Neural crest cell (in vitro differentiated cells): ENCODE data around the gene KAT6B. TPM values are rescaled to one million over a fixed set of nuclear protein-coding genes. Genes with fewer than 3 reads are reported as not detected.

Experiments used
- DNase-seq: peaks from one replicate; pipeline ENCODE4 v3.0.0; 2021; ENCODE audit warnings: low read depth, mixed read lengths, low spot score
- H3K27ac Mint-ChIP-seq: one replicate; pipeline ENCODE4 v1.8.0; 2021; ENCODE audit warnings: mild to moderate bottlenecking, mixed read lengths; ENCODE audit not compliant: unreplicated experiment
- H3K27me3 Mint-ChIP-seq: 2 replicates; pipeline ENCODE4 v1.8.0; 2021; ENCODE audit warnings: low read depth, mild to moderate bottlenecking, mixed read lengths
- H3K36me3 Mint-ChIP-seq: 2 replicates; pipeline ENCODE4 v1.8.0; 2021; ENCODE audit warnings: low read depth, mild to moderate bottlenecking, mixed read lengths
- H3K4me1 Mint-ChIP-seq: 2 replicates; pipeline ENCODE4 v1.8.0; 2021; ENCODE audit warnings: mixed read lengths
- H3K4me3 Mint-ChIP-seq: one replicate; pipeline ENCODE4 v1.8.0; 2021; ENCODE audit warnings: mild to moderate bottlenecking, mixed read lengths
- H3K9me3 Mint-ChIP-seq: 2 replicates; pipeline ENCODE4 v1.8.0; 2021; ENCODE audit warnings: mixed read lengths
- CTCF ChIP-seq: fragments of 200-600 bp; sonication (generic); conservative IDR thresholded peaks from 2 replicates; pipeline ENCODE4 v1.5.0; 2021; ENCODE audit warnings: antibody characterized with exemption, mild to moderate bottlenecking
- total RNA-seq: library from RNA; stranded (reverse); gene quantifications from 2 replicates; pipeline ENCODE4 v1.2.1, GENCODE V29; 2021

Gene KAT6B
- total RNA-seq, 1 donor from 2014 or later = 34.2 TPM

- no peaks in the 10 kb centered on the region for H3K4me1 Mint-ChIP-seq
- no peaks in the 10 kb centered on the region for H3K36me3 Mint-ChIP-seq
- no peak overlapping the region for H3K4me3 Mint-ChIP-seq
- no peak for TF ChIP-seq CTCF
- no peak for DNase-seq
- H3K9me3 Mint-ChIP-seq = no peaks in the 10 kb centered on the region
- no peaks in the 10 kb centered on the region for H3K27me3 Mint-ChIP-seq
- H3K27ac Mint-ChIP-seq = no peak overlapping the region
Observed at GRCh38 chr10:74801447-74801846, 25.0 kb upstream of the KAT6B start.

GRCh38 chr10:74808501-74808900 lies 17.9 kb upstream of the KAT6B start:
- Mint-ChIP-seq H3K9me3 (peaks cover 6% of the 10 kb centered on the region), H3K27ac (no peak overlapping the region), H3K27me3 (no peaks in the 10 kb centered on the region), H3K36me3 (peaks cover 3% of the 10 kb centered on the region), H3K4me1 (no peaks in the 10 kb centered on the region), H3K4me3 (no peak overlapping the region)
- no peak for DNase-seq
- TF ChIP-seq CTCF = no peak

- DNase-seq = no peak
- H3K27me3 Mint-ChIP-seq = no peaks in the 10 kb centered on the region
- no peak for TF ChIP-seq CTCF
- peaks cover 6% of the 10 kb centered on the region for H3K9me3 Mint-ChIP-seq
- peaks cover 3% of the 10 kb centered on the region for H3K36me3 Mint-ChIP-seq
- H3K4me1 Mint-ChIP-seq = peaks cover 4% of the 10 kb centered on the region
- no peak overlapping the region for H3K4me3 Mint-ChIP-seq
- no peak overlapping the region for H3K27ac Mint-ChIP-seq
Observed at GRCh38 chr10:74810087-74810486, 16.3 kb upstream of the KAT6B start.

GRCh38 chr10:74813381-74814259 lies 12.8 kb upstream of the KAT6B start:
- H3K9me3 Mint-ChIP-seq = peaks cover 11% of the 10 kb centered on the region
- no peaks in the 10 kb centered on the region for H3K27me3 Mint-ChIP-seq
- no peak for DNase-seq
- no peak overlapping the region for H3K27ac Mint-ChIP-seq
- H3K4me3 Mint-ChIP-seq = no peak overlapping the region
- TF ChIP-seq CTCF = no peak
- peaks cover 10% of the 10 kb centered on the region for H3K36me3 Mint-ChIP-seq
- H3K4me1 Mint-ChIP-seq = peaks cover 4% of the 10 kb centered on the region

GRCh38 chr10:74814797-74815196 lies 11.6 kb upstream of the KAT6B start:
- H3K36me3 Mint-ChIP-seq = peaks cover 10% of the 10 kb centered on the region
- no peak overlapping the region for H3K4me3 Mint-ChIP-seq
- no peak overlapping the region for H3K27ac Mint-ChIP-seq
- no peak for DNase-seq
- H3K9me3 Mint-ChIP-seq = peaks cover 11% of the 10 kb centered on the region
- TF ChIP-seq CTCF = no peak
- peaks cover 4% of the 10 kb centered on the region for H3K4me1 Mint-ChIP-seq
- no peaks in the 10 kb centered on the region for H3K27me3 Mint-ChIP-seq
